GM12873 (cell line): ENCODE results near the gene TRIM66.

ENCODE experiments used
- CTCF ChIP-seq: IDR thresholded peaks from 2 replicates; pipeline ENCODE4 v1.5.1; 2012; ENCODE audit warnings: low read depth, mild to moderate bottlenecking, moderate library complexity, low read length, control low read depth; ENCODE audit not compliant: insufficient read depth; ENCODE audit errors: missing control alignments

Gene TRIM66

GRCh38 chr11:8694137-8694536 lies 11.7 kb upstream of the TRIM66 start:
- TF ChIP-seq CTCF: no peak

GRCh38 chr11:8693555-8693954 lies 11.1 kb upstream of the TRIM66 start:
- no peak for TF ChIP-seq CTCF

- no peak for TF ChIP-seq CTCF
These were observed 10.6 kb upstream of the TRIM66 start for GRCh38 chr11:8693010-8693551.

- TF ChIP-seq CTCF: no peak
These were observed 10.0 kb upstream of the TRIM66 start for GRCh38 chr11:8692417-8692816.

- TF ChIP-seq CTCF: no peak
These were observed 9.1 kb upstream of the TRIM66 start for GRCh38 chr11:8691601-8692000.

- TF ChIP-seq CTCF: no peak
These were observed 8.2 kb upstream of the TRIM66 start for GRCh38 chr11:8690374-8691342.

GRCh38 chr11:8689726-8690255 lies 7.3 kb upstream of the TRIM66 start:
- no peak for TF ChIP-seq CTCF
